ENCODE data around the gene PIGZ. TPM values are rescaled to one million over a fixed set of nuclear protein-coding genes. Genes with fewer than 3 reads are reported as not detected.

PIGZ gene
- total and polyA plus RNA-seq, 9 of the 15 experiments (the other 6 are each of a cell fraction or from before 2014, with no cell fraction given), result 0.15 to 1.8 (median 0.76) TPM

- no peak for TF ChIP-seq KLF16 (IDR thresholded peaks at IDR 0.05)
- no peak for TF ChIP-seq ZKSCAN8 (CRISPR knock-in tag; IDR thresholded peaks at IDR 0.05)
- TF ChIP-seq SRF (CRISPR knock-in tag; IDR thresholded peaks at IDR 0.05), result no peak
- peak; percentile 25 for TF ChIP-seq FIP1L1 (IDR thresholded peaks at IDR 0.05; ENCODE audit: low read depth, low read length, poor library complexity, severe bottlenecking)
- no peak for TF ChIP-seq FOXA1 (IDR thresholded peaks at IDR 0.05; ENCODE audit: borderline replicate concordance)
- TF ChIP-seq YY1 (IDR thresholded peaks at IDR 0.05; ENCODE audit: borderline replicate concordance in 1 of 3, control insufficient read depth in 1 of 3, extremely low read depth in 1 of 3, insufficient read depth in 3 of 3, insufficient read length in 1 of 3, insufficient replicate concordance in 2 of 3, low read depth in 1 of 3, low read length in 2 of 3), result peak in 2 of 3 experiments; percentile 29 to 58
- no peak; a peak in 1 of 4 replicates for TF ChIP-seq RCOR1 (IDR thresholded peaks at IDR 0.05; ENCODE audit: borderline replicate concordance in 1 of 2, low read depth in 2 of 2, low read length in 2 of 2)
- TF ChIP-seq PCBP2 (IDR thresholded peaks at IDR 0.05; ENCODE audit: low read depth, low read length, poor library complexity, severe bottlenecking), result no peak
- TF ChIP-seq L3MBTL2 (IDR thresholded peaks at IDR 0.05), result peak; percentile 54; the same call in 1 of the 2 replicates
- TF ChIP-seq ZNF584 (CRISPR knock-in tag; IDR thresholded peaks at IDR 0.05; ENCODE audit: low read depth), result no peak
- TF ChIP-seq RBM25 (IDR thresholded peaks at IDR 0.05; ENCODE audit: low read depth, low read length, severe bottlenecking), result peak; percentile 46
- TF ChIP-seq MAX (CRISPR knock-in tag; IDR thresholded peaks at IDR 0.05), result peak; percentile 65
- peak; percentile 62 for TF ChIP-seq MYC (IDR thresholded peaks at IDR 0.05; ENCODE audit: low read depth, low read length)
- TF ChIP-seq MYC (CRISPR knock-in tag; IDR thresholded peaks at IDR 0.05; ENCODE audit: borderline replicate concordance, low read depth), result no peak
- TF ChIP-seq EGR1 (conservative IDR thresholded peaks at IDR 0.05), result peak; percentile 53
- TF ChIP-seq HLTF (IDR thresholded peaks at IDR 0.05), result no peak
- no peak for TF ChIP-seq KHSRP (IDR thresholded peaks at IDR 0.05)
- no peak for TF ChIP-seq KDM4B (IDR thresholded peaks at IDR 0.05; ENCODE audit: borderline replicate concordance in 2 of 2, low read depth in 1 of 2)
- peak in 1 of 3 experiments; percentile 61; a peak in 2 of 6 replicates for TF ChIP-seq ZBTB11 (CRISPR knock-in tag; IDR thresholded peaks at IDR 0.05)
- no peak for TF ChIP-seq PYGO2 (tag; IDR thresholded peaks at IDR 0.05)
- no peak for TF ChIP-seq ARID2 (IDR thresholded peaks at IDR 0.05)
- TF ChIP-seq ZNF274 (IDR thresholded peaks at IDR 0.05; ENCODE audit: borderline replicate concordance, low read depth, low read length), result no peak
Observed at GRCh38 chr3:197002701-197003454, 34.2 kb upstream of the PIGZ start (continued).
